Sigmoid colon (tissue), 7 donors: ENCODE data around the gene GRM8. TPM values are rescaled to one million over a fixed set of nuclear protein-coding genes. Genes with fewer than 3 reads are reported as not detected.
"Not testable (repeated sequence)": the region's sequence is repeated elsewhere in the genome, so short reads cannot be mapped to it uniquely, and the experiment has no call there.

Experiments used
- DNase-seq: peaks from one replicate; pipeline ENCODE4 v3.0.0-alpha.2; 2019
- H3K27ac ChIP-seq, 4 donors: fragments of 200-600 bp; sonication (generic); one replicate each; pipeline ENCODE4 v1.5.1; 2016 to 2019; ENCODE audit warnings: mild to moderate bottlenecking in 1 of 4
- H3K27me3 ChIP-seq, 3 donors: fragments of 200-600 bp; sonication (generic); one replicate each; pipeline ENCODE4 v1.5.1; 2019; ENCODE audit warnings: mild to moderate bottlenecking in 1 of 3
- H3K36me3 ChIP-seq, 4 donors: fragments of 200-600 bp; sonication (generic); one replicate each; pipeline ENCODE4 v1.5.1; 2016 to 2019
- H3K4me1 ChIP-seq, 4 donors: fragments of 200-600 bp; sonication (generic); one replicate each; pipeline ENCODE4 v1.5.1; 2017 to 2019
- H3K4me3 ChIP-seq, 4 donors: fragments of 200-600 bp; sonication (generic); one replicate each; pipeline ENCODE4 v1.5.1; 2017 to 2019; ENCODE audit warnings: mild to moderate bottlenecking in 2 of 4, moderate library complexity in 1 of 4
- H3K9me3 ChIP-seq, 4 donors: fragments of 200-600 bp in 3 of 4; sonication (generic) in 3 of 4; one replicate each; pipeline versions ENCODE4 v1.5.1 to v1.6.1; 2013 to 2019
- CTCF ChIP-seq, 4 experiments: fragments of 450-650 bp in 3 of 4; fragments of 200-600 bp in 1 of 4; IDR thresholded peaks; one replicate each; pipeline ENCODE4 v1.5.1; 2016 to 2019; ENCODE audit warnings: antibody characterized with exemption in 4 of 4, mild to moderate bottlenecking in 3 of 4, moderate library complexity in 2 of 4
- EP300 ChIP-seq, 4 donors: sonication (generic); formaldehyde crosslinking; IDR thresholded peaks; one replicate each; pipeline ENCODE4 v1.6.1; 2017; ENCODE audit warnings: antibody characterized with exemption in 4 of 4
- POLR2A ChIP-seq, 2 donors: fragments of 450-650 bp; IDR thresholded peaks; one replicate each; pipeline ENCODE4 v1.6.1; 2016; ENCODE audit warnings: antibody characterized with exemption in 2 of 2, mild to moderate bottlenecking in 2 of 2, moderate library complexity in 2 of 2
- POLR2AphosphoS5 ChIP-seq, 4 donors: sonication (generic); formaldehyde crosslinking; IDR thresholded peaks; one replicate each; pipeline ENCODE4 v1.6.1; 2017; ENCODE audit warnings: antibody characterized with exemption in 4 of 4
- WGBS, 2 donors: extraction: QIAGEN DNeasy Blood & Tissue Kit; methylation state at CpG; one replicate each; pipeline ENCODE4 v1.1.7; 2013; 5-methylcytosine and 5-hydroxymethylcytosine counted together
- intact Hi-C: fragments of 100-400 bp; cut with DNase I; formaldehyde crosslinking; loops from one replicate; pipeline ENCODE4 v1.15.1; 2023
- polyA plus RNA-seq, 3 donors: library from polyadenylated mRNA; stranded (reverse); fragments of 200-250 nt; gene quantifications; one replicate each; pipeline ENCODE4 v1.2.3, GENCODE V29; 2013
- total RNA-seq, 4 donors: library from RNA; depleted of rRNA; stranded (reverse); fragments of >200 nt; gene quantifications; one replicate each; pipeline ENCODE4 v1.1.0, GENCODE V29; 2016
- donor health status: healthy with polysubstance abuse.
- donor health status: Bipolar disorder and iron deficiency.
- donor health status: healthy.

The GRM8 gene
- total and polyA plus RNA-seq, 7 donors = 0.27 to 1.9 (median 0.55) TPM; not detected in 4

GRCh38 chr7:126924477-126924876 lies 328.3 kb downstream of the GRM8 start:
- H3K27me3 ChIP-seq = no peaks in the 10 kb centered on the region
- H3K4me3 ChIP-seq = no peak overlapping the region
- no peaks in the 10 kb centered on the region for H3K36me3 ChIP-seq
- TF ChIP-seq CTCF (IDR thresholded peaks at IDR 0.05) = no peak
- no peak for TF ChIP-seq EP300 (IDR thresholded peaks at IDR 0.05)
- no peak for TF ChIP-seq POLR2A (IDR thresholded peaks at IDR 0.05)
- TF ChIP-seq POLR2AphosphoS5 (IDR thresholded peaks at IDR 0.05) = no peak
- intact Hi-C loops = no loop called here
- H3K4me1 ChIP-seq = no peaks in the 10 kb centered on the region
- 64 to 70% methylated on average over 2 of the region's 2 CpGs for WGBS, 2 donors
- H3K27ac ChIP-seq = no peak overlapping the region
- H3K9me3 ChIP-seq = no peaks in the 10 kb centered on the region
- no peak for DNase-seq

DNA sequence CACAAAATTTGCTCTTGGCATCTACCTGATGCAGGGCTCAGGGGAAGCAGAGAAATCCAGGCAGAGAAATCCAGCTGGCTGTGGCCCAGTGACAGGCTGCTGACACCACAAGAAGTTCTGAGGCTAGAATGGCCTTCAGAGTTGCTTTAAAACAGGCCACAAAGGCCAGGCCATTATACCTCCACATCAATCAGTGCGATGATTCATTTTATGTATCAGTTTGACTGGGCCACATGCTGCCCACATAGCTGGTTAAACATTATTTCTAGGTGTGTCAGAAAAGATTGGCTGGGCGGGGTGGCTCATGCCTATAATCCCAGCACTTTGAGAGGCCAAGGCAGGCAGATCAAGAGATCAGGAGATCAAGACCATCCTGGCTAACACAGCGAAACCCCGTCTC lies 341.1 kb downstream of the GRM8 start:
- H3K4me1 ChIP-seq, intact Hi-C loops, H3K36me3 ChIP-seq, H3K27ac ChIP-seq, DNase-seq, H3K9me3 ChIP-seq, H3K27me3 ChIP-seq, H3K4me3 ChIP-seq: not testable (repeated sequence)
- WGBS, 2 donors = 82 to 94% methylated on average over 4 of the region's 4 CpGs

GRCh38 chr7:126908564-126908963 lies 344.2 kb downstream of the GRM8 start:
- H3K27me3 ChIP-seq, intact Hi-C loops, H3K36me3 ChIP-seq, H3K4me1 ChIP-seq, H3K9me3 ChIP-seq, DNase-seq, H3K4me3 ChIP-seq, H3K27ac ChIP-seq: not testable (repeated sequence)

- H3K4me3 ChIP-seq, H3K27me3 ChIP-seq, H3K9me3 ChIP-seq, DNase-seq, H3K4me1 ChIP-seq, H3K27ac ChIP-seq, intact Hi-C loops, H3K36me3 ChIP-seq: not testable (repeated sequence)
- 90 to 93% methylated on average over 6 of the region's 6 CpGs for WGBS, 2 donors
Measured at GRCh38 chr7:126907657-126908056, 345.1 kb downstream of the GRM8 start.

DNA sequence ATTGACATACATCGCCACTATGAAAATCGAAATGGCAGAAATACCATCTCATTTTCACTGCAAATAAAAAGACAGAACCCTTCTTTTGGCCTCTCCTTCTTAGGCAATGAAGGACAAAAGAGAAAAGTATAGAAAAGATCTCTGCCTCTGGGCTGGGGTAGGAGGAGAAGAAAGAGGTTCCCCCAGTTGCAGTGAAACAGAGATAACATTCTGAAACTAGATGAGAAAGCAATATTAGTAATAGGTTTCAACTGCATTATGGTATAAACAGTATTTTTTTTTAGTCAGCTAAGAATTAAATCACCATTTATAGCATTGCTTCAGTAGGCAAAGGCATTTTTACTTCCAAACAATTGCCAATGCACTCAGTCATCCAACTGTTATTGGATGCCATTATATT lies 347.5 kb downstream of the GRM8 start:
- intact Hi-C loops, DNase-seq, H3K4me3 ChIP-seq, H3K27me3 ChIP-seq, H3K36me3 ChIP-seq, H3K27ac ChIP-seq, H3K9me3 ChIP-seq, H3K4me1 ChIP-seq: not testable (repeated sequence)
- WGBS, 2 donors = 87 to 88% methylated on average over 2 of the region's 2 CpGs

GRCh38 chr7:126901041-126901765 lies 351.5 kb downstream of the GRM8 start:
- H3K4me3 ChIP-seq, intact Hi-C loops, H3K36me3 ChIP-seq, DNase-seq, H3K4me1 ChIP-seq, H3K9me3 ChIP-seq, H3K27ac ChIP-seq, H3K27me3 ChIP-seq: not testable (repeated sequence)
- WGBS, 2 donors = 78 to 88% methylated on average over 6 of the region's 6 CpGs

GRCh38 chr7:126887980-126888379 lies 364.8 kb downstream of the GRM8 start:
- intact Hi-C loops, H3K4me1 ChIP-seq: not testable (repeated sequence)
- 90 to 93% methylated on average over 1 of the region's 1 CpG for WGBS, 2 donors

DNA sequence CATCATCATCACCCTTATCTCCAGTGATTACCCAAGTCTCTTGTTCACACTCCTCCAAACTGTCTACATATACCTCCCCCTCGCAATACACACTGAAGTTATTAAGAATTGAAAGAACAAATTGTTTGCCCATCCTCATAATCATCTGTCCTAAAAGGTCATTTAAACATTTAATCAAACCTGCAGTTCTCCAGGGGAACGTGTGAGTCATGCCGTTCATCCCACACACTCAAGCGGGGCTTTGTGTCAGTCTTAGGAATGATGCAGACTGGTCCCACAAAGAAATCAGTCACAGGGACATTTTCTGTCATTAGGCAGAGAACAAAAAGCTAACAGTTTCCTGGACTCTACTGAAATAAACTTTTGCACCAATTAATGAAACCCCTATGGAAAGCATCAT lies 365.2 kb downstream of the GRM8 start:
- H3K36me3 ChIP-seq, H3K4me1 ChIP-seq, H3K4me3 ChIP-seq, H3K27me3 ChIP-seq, intact Hi-C loops, H3K27ac ChIP-seq, DNase-seq, H3K9me3 ChIP-seq: not testable (repeated sequence)
- 76 to 85% methylated on average over 4 of the region's 4 CpGs for WGBS, 2 donors

More at GRCh38 chr7:126887980-126888379, 364.8 kb downstream of the GRM8 start:
- not testable (repeated sequence) for H3K27me3 ChIP-seq, H3K27ac ChIP-seq, H3K9me3 ChIP-seq, H3K36me3 ChIP-seq, DNase-seq, H3K4me3 ChIP-seq

- H3K27me3 ChIP-seq, H3K36me3 ChIP-seq, H3K4me3 ChIP-seq, H3K9me3 ChIP-seq, intact Hi-C loops, H3K4me1 ChIP-seq, H3K27ac ChIP-seq, DNase-seq: not testable (repeated sequence)
- WGBS, 2 donors = 90 to 95% methylated on average over 1 of the region's 1 CpG
Measured at GRCh38 chr7:126882730-126883129, 370.0 kb downstream of the GRM8 start.

DNA sequence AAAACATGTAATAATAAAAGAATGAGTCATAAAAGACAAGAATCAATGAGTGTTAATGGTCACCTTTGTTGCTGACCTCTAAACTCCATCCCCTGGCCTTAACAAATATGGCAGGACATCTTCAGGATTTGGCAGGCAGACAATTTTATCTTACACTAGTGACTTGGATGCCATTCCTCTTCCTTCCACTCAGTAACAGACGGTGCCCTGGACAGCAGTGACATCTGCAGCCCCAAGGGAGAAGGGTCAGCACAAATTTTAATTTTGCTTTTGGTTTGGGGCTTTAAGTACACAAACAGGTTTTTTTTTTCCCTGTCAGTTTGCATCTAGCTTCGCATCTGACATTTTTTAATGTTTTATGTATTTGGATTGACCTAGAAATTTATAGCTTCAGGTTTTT lies 370.8 kb downstream of the GRM8 start:
- intact Hi-C loops = not testable (repeated sequence)

More for the DNA sequence above, 370.8 kb downstream of the GRM8 start:
- DNase-seq, H3K9me3 ChIP-seq, H3K27ac ChIP-seq, H3K27me3 ChIP-seq, H3K36me3 ChIP-seq, H3K4me3 ChIP-seq, H3K4me1 ChIP-seq: not testable (repeated sequence)
- 79 to 84% methylated on average over 2 of the region's 2 CpGs for WGBS, 2 donors
